WTC11 (cell line): Measurements from ENCODE around the gene APBA3. TPM values are rescaled to one million over a fixed set of nuclear protein-coding genes. Genes with fewer than 3 reads are reported as not detected.

ENCODE experiments used
- ATAC-seq: fragments of 200-7000 bp; cut with Tn5 transposase; 2 replicates; pipeline ENCODE4 v1.10.0; 2021; ENCODE audit warnings: mild to moderate bottlenecking, moderate library complexity
- CTCF ChIA-PET: fragments of 300-600 bp; sonication (Branson Sonifier 250); formaldehyde crosslinking; loops from one replicate; lab custom pipeline; 2021; ENCODE audit warnings: antibody characterized with exemption; lab: Charles Lee
- POLR2A ChIA-PET: fragments of 350-600 bp; sonication (Branson Sonifier 250); formaldehyde crosslinking; loops from one replicate; lab custom pipeline; 2021; ENCODE audit warnings: antibody characterized with exemption; lab: Charles Lee
- DNase-seq: peaks from one replicate; pipeline ENCODE4 v3.0.0; 2021; ENCODE audit warnings: low spot score
- H3K27ac Mint-ChIP-seq: 2 replicates; pipeline ENCODE4 v1.8.0; 2021; ENCODE audit warnings: mixed read lengths
- H3K27me3 Mint-ChIP-seq: 2 replicates; pipeline ENCODE4 v1.8.0; 2021; ENCODE audit warnings: low read depth, mild to moderate bottlenecking, moderate library complexity, mixed read lengths
- H3K36me3 Mint-ChIP-seq: 2 replicates; pipeline ENCODE4 v1.8.0; 2021; ENCODE audit warnings: mixed read lengths
- H3K4me1 Mint-ChIP-seq: 2 replicates; pipeline ENCODE4 v1.8.0; 2022; ENCODE audit warnings: mixed read lengths
- H3K4me3 Mint-ChIP-seq: 2 replicates; pipeline ENCODE4 v1.8.0; 2021; ENCODE audit warnings: mild to moderate bottlenecking, moderate library complexity, mixed read lengths
- H3K9me3 Mint-ChIP-seq: 2 replicates; pipeline ENCODE4 v1.8.0; 2021; ENCODE audit warnings: mixed read lengths
- ESRRA ChIP-seq: sonication (generic); formaldehyde crosslinking; IDR thresholded peaks from 2 replicates; pipeline ENCODE4 v1.8.1; 2022; ENCODE audit warnings: mild to moderate bottlenecking, missing genetic modification reagents, borderline replicate concordance
- FOXP4 ChIP-seq: sonication (generic); formaldehyde crosslinking; IDR thresholded peaks from 2 replicates; pipeline ENCODE4 v1.8.0; 2022; ENCODE audit warnings: mild to moderate bottlenecking, missing genetic modification reagents
- GABPB1 ChIP-seq: sonication (generic); formaldehyde crosslinking; IDR thresholded peaks from 2 replicates; pipeline ENCODE4 v1.8.1; 2023; ENCODE audit warnings: mild to moderate bottlenecking, missing genetic modification reagents
- GTF2I ChIP-seq: fragments of 250-450 bp; sonication (Bioruptor Pico); conservative IDR thresholded peaks from 2 replicates; pipeline ENCODE4 v1.4.0; 2021; ENCODE audit warnings: mild to moderate bottlenecking
- SMAD3 ChIP-seq: sonication (generic); formaldehyde crosslinking; IDR thresholded peaks from 2 replicates; pipeline ENCODE4 v1.8.0; 2022; ENCODE audit warnings: missing genetic modification reagents, mild to moderate bottlenecking, borderline replicate concordance
- TP53 ChIP-seq: sonication (generic); formaldehyde crosslinking; IDR thresholded peaks from 2 replicates; pipeline ENCODE4 v1.8.1; 2023; ENCODE audit warnings: mild to moderate bottlenecking, missing genetic modification reagents
- ZNF416 ChIP-seq: fragments of 250-450 bp; sonication (Bioruptor Pico); IDR thresholded peaks from 2 replicates; pipeline ENCODE4 v1.9.0; 2021; ENCODE audit warnings: mild to moderate bottlenecking, inconsistent platforms
- total RNA-seq: library from RNA; stranded (reverse); gene quantifications from 3 replicates; pipeline ENCODE4 v1.2.3, GENCODE V29; 2021

APBA3 gene
- total RNA-seq, 1 experiment from 2014 or later, result 27.5 TPM

GRCh38 chr19:3701200-3701599 lies 60.3 kb downstream of the APBA3 start:
- Mint-ChIP-seq H3K27ac (no peak overlapping the region), H3K27me3 (peaks cover 2% of the 10 kb centered on the region; the same call in 1 of the 2 replicates), H3K4me1 (peaks cover 3% of the 10 kb centered on the region; the same call in 1 of the 2 replicates), H3K4me3 (no peak overlapping the region), H3K36me3 (no peaks in the 10 kb centered on the region), H3K9me3 (peaks cover 11% of the 10 kb centered on the region)
- DNase-seq (no peak), ATAC-seq (no peak)
- TF ChIP-seq ZNF416 (no peak), SMAD3 (CRISPR knock-in tag) (no peak), GTF2I (CRISPR knock-in tag) (no peak), ESRRA (CRISPR knock-in tag) (no peak), GABPB1 (CRISPR knock-in tag) (no peak), FOXP4 (no peak), TP53 (no peak)
- CTCF ChIA-PET, result interaction anchor here (1.6 to 3.0 kb wide), 4 partner anchors 8 to 124 kb away, joined by 5 to 22 read pairs (median 18); partner anchors contain the start of gene TJP3
- POLR2A ChIA-PET, result no interaction called here

Other genes with a start within 250 kb of the APBA3 start
- gene TEKTIP1, start 222.5 kb downstream of the APBA3 start, total RNA-seq, result 3.3 to 6.3 TPM (median 4.7 TPM) in 3 replicates
- gene MFSD12, start 204.1 kb downstream of the APBA3 start, total RNA-seq, result 59.9 to 75.4 TPM (median 71.0 TPM) in 3 replicates
- gene HMG20B, start 188.7 kb downstream of the APBA3 start, total RNA-seq, result 115 to 132 TPM (median 121 TPM) in 3 replicates
- 1.0 to 2.3 TPM (median 1.6 TPM) in 3 replicates for gene GIPC3, start 176.2 kb downstream of the APBA3 start, total RNA-seq
- gene TBXA2R, start 154.8 kb downstream of the APBA3 start, total RNA-seq, result 1.0 to 1.4 TPM (median 1.3 TPM) in 3 replicates
- 39.3 to 43.0 TPM (median 42.2 TPM) in 3 replicates for gene CACTIN, start 134.9 kb downstream of the APBA3 start, total RNA-seq
- gene PIP5K1C, start 61.2 kb downstream of the APBA3 start, total RNA-seq, result 34.0 to 36.2 TPM (median 36.0 TPM) in 3 replicates
- gene TJP3, start 53.3 kb downstream of the APBA3 start, total RNA-seq, result 36.2 to 44.0 TPM (median 39.7 TPM) in 3 replicates
- 60.9 to 65.3 TPM (median 62.3 TPM) in 3 replicates for gene MRPL54, start 990 bp upstream of the APBA3 start, total RNA-seq
- gene RAX2, start 10.5 kb upstream of the APBA3 start, total RNA-seq, result 0.09 TPM in 1 of 3 replicates, not detected in the others
- gene MATK, start 24.7 kb upstream of the APBA3 start, total RNA-seq, result 26.1 to 29.0 TPM (median 28.3 TPM) in 3 replicates
- 17.5 to 25.5 TPM (median 22.6 TPM) in 3 replicates for gene ZFR2, start 107.3 kb upstream of the APBA3 start, total RNA-seq
- 21.1 to 23.5 TPM (median 21.3 TPM) in 3 replicates for gene ATCAY, start 119.0 kb upstream of the APBA3 start, total RNA-seq
- 50.4 to 61.9 TPM (median 51.1 TPM) in 3 replicates for gene NMRK2, start 171.4 kb upstream of the APBA3 start, total RNA-seq
- gene DAPK3, start 209.4 kb upstream of the APBA3 start, total RNA-seq, result 61.5 to 73.5 TPM (median 68.4 TPM) in 3 replicates
- 3,572 to 3,864 TPM (median 3,852 TPM) in 3 replicates for gene EEF2, start 223.8 kb upstream of the APBA3 start, total RNA-seq
- gene PIAS4, start 246.0 kb upstream of the APBA3 start, total RNA-seq, result 45.5 to 46.0 TPM (median 45.9 TPM) in 3 replicates